MV-4-11 (cell line): ENCODE results near the gene GFM2.
"Not testable (repeated sequence)": the region's sequence is repeated elsewhere in the genome, so short reads cannot be mapped to it uniquely, and the experiment has no call there.

ENCODE experiments used
- DNase-seq: peaks from one replicate; lab custom pipeline; 2025; lab: John Stamatoyannopoulos, UW

GFM2 gene, protein sequence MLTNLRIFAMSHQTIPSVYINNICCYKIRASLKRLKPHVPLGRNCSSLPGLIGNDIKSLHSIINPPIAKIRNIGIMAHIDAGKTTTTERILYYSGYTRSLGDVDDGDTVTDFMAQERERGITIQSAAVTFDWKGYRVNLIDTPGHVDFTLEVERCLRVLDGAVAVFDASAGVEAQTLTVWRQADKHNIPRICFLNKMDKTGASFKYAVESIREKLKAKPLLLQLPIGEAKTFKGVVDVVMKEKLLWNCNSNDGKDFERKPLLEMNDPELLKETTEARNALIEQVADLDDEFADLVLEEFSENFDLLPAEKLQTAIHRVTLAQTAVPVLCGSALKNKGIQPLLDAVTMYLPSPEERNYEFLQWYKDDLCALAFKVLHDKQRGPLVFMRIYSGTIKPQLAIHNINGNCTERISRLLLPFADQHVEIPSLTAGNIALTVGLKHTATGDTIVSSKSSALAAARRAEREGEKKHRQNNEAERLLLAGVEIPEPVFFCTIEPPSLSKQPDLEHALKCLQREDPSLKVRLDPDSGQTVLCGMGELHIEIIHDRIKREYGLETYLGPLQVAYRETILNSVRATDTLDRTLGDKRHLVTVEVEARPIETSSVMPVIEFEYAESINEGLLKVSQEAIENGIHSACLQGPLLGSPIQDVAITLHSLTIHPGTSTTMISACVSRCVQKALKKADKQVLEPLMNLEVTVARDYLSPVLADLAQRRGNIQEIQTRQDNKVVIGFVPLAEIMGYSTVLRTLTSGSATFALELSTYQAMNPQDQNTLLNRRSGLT

DNA sequence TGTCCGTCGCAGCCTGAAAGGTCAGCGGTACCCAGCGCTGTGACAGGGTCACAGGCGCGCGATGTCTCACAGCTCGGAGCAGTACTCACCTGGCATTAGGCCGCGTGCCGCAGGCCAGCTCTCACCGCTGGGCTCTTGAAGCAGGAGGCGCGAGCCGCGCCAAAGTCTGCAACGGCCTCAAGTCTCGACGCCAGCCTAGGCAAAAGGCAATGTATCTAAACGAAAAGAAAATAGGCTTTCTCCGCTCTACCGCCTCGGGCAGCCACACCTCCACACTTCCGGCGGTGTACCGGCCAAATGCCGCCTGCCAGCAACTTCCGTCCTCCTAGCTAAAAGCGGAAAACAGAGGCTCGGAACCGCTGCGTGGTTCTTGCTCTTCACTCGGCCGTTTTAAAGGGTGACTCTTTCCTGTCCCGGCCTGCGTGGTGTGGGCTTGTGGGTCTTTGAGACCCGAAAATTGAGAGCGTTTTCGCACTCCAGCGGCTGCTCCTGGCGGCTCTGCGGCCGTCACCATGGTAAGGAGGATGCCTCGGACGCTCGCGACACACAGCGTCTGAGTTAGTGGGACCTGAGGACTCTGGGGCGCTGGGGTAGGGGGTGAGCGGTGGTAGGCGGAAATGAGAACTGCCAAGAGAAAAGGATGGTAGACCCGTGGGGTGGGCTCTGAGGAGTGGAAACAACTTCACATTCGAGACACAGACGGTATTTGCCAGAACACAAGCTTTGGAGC, at the start of gene GFM2, which contains the start of gene NSA2:
Gene GFM2, minus strand, starts transcription at position 269 of the 730 bp plus-strand sequence. CDS start 3,375 bp downstream, outside the sequence.
Gene NSA2, plus strand, starts transcription at position 401 of the 730 bp plus-strand sequence. Its CDS starts 112 bp downstream, at position 513.
- DNase-seq: peak; percentile 90

DNA sequence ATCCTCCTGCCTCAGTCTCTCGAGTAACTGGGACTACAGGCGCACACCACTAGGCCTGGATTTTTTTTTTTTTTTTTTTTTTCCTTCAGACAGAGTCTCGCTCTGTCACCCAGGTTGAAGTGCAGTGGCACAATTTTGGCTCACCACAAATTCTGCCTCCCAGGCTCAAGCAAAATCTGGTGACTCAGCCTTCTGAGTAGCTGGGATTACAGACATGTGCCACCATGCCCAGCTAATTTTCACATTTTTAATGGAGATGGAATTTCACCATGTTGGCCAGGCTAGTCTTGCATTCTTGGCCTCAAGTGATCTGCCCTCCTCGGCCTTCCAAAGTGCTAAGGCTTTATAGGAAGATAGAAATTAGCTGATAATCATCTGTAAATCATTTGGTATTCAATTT, 44.0 kb upstream of the GFM2 start:
- peak; percentile 9 for DNase-seq

DNA sequence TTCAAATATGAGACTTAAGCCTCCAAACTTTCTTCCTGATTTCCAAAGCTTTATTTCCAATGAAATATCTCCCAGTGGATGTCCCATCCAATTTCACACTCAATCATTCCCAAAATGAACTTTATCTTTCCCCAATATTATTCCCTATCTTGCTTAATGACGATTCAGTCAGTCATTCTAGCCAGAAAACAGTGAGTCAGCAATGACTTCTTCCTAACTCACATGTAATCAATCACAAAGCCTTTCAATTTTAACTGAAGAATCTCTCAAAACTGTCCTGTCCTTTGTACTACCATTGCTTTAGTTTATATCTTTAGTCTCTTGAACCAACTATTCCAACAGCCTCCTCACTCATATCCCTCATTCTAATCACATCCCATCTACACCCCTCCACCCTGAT, 35.0 kb upstream of the GFM2 start:
- no peak for DNase-seq

DNA sequence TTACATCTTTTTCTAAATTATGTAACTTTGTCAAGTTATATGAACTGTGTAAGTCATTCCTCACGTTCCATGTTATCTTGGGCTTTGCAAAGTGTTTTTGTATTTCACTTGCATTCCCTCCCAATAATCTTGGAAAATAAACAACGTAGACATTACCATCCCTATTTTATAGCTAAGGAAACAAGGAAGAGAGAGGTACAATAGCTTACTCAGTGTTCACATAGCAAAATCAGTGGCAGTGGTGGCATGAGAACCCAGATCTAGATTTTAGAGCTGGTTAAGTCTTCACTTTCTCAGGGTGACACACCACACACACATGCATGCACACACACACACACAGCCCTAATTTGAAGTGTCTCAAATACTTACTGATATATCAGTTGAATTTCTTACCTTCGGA, 34.3 kb upstream of the GFM2 start:
- no peak for DNase-seq

DNA sequence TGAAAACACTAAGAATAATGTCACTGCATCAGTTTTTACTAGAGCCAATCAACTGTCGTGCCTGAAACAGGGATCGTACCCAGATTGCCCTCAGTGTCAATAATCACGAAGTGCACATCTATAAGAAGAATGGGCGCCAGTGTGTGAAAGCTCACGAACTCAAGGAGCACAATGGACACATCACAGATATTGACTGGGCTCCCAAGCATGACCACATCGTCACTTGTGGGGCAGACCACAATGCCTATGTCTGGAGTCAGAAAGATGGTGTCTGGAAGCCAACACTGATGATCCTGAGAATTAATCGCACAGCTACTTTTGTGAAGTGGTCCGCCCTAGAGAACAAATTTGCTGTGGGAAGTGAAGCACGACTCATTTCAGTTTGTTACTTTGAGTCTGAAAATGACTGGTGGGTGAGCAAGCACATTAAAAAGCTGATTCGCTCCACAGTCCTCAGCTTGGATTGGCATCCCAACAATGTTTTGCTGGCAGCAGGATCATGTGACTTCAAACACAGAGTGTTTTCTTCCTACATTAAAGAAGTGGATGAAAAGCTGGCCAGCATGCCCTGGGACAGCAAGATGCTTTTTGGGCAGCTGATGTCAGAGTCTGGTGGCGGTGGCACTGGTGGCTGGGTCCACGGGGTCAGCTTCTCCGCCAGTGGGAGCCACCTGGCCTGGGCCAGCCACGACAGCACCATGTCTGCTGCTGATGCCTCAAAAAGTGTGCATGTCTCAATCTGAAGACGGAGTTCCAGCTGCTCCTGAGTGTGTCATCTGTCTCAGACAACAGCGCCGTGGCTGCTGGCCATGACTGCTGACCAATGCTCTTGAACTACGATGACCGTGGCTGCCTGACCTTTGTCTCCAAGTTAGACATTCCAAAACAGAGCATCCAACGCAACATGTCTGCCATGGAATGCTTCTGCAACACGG, 32.3 kb upstream of the GFM2 start:
- no peak for DNase-seq

DNA sequence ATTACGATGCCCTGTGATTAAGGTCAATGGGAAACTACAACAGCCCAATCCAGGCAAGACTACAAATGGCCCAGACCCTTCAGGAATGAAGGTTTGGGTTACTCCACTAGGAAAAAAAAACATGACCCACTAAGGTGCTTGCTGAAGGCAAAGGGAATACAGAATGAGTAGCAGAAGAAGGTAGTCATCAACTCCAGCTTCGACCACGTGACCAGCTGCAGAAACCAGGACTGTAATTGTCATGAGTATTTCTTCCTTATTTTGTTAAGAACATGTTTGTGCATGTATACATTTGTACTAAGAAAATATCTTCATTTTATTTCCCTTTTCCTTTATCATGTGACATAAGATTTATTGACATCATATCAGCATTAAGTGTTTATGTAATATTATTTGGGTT, 24.8 kb upstream of the GFM2 start:
- peak; percentile 26 for DNase-seq

DNA sequence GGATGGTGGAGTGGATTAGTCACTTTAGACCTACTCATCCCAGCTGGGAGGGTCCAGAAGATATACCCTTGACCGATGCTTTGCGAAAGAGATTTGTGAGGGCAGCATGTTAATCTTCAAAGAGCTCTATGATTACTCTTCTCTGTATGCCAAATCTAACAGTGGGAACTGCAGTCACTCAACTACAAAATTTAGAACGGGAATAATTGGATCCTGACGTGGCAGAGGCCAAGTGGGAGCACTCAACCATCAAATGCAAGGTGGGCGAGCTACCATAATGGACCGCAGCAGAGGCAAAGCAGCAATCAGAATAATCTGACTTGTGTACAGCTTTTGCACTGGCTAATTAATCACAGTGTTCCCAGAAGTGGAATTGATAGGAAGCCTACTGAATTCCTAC, 20.5 kb upstream of the GFM2 start:
- DNase-seq: no peak

DNA sequence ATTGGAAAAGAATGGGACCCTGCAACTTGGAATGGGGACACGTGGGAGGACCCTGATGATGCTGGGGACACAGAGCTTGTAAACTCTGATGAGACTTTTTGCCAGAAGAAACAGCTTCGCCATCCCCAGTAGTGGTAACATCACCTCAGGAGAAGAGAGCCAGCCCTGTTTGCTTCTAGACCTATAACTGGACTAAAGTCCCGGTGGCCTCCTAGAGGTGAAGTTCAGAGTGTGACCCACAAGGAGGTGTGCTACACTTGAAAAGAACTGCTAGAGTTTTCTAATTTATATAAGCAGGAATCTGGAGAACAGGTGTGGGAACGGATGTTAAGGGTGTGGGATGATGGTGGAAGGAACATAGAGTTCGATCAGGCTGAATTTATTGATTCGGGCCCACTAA, 19.9 kb upstream of the GFM2 start:
- no peak for DNase-seq

DNA sequence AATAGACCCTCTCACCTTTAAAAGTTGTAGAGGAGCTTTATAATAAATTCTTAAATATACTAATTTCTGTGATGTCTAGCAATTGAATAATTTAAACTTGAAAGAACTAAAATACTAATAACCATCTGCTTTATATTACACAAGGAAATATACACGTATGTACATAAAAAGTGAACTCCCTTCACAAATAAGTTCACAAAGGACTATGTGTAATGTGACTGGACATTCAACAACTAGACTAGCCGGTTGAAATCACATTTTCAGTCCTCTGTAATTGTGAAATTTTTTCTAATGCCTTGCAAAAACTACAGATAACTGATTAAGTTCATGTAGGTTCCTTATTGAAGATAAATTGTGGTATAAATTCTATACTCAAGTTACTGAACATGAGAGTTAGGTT, 11.7 kb upstream of the GFM2 start:
- no peak for DNase-seq

DNA sequence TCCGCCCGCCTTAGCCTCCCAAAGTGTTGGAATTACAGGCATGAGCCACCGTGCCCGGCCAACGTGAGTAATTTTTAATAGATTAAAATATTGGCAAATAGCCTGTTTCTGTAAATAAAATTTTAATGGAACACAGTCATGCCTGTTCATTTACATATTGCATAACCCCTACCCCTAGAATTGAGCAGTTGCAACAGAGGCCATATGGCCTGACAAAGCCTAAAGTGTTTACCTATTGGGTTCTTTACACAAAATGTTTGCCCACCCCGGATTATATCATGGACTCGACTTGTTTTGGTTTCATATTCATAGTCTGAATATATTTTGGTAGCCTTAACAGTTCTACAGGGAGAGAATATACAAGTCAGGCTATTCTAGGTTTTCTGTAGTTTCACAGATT, 5.4 kb upstream of the GFM2 start:
- DNase-seq: peak; percentile 48

DNA sequence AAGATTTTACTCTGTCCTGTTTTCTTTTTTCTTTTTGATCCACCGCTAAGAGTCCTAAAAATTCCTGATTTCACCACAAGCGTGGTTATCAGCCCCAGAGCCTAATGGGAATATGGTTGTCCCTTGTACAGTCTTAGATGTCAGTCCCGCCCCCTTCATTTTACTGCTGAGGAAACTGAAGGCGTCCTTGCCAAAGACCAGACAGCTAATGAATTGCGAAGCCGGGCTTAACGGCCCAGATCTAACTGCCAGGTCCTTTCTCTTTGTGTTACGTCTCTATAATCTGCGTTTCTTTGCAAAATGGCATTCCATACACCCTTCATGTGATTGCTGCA, 629 bp upstream of the GFM2 start:
- peak; percentile 38 for DNase-seq

DNA sequence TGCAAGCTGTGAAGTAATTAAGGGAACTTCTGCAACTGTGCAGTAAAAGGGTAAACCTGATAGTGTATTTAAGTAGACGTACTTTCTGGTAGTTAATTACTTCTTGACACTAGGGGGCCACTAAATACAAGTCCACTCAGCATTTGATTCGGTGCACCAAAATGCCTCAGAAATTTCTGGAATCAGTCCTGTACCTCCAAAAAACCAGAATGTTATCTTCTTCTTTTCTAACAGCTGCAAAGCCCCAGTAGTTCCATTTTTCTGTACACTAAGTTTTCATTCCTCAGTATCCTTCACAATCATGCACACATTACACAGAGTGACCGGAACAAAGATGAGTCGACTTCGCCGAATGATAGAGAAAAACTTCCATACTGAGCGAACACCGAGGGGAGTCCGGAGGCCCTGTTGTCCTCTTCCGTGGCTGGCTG, 484 bp downstream of the GFM2 start:
- DNase-seq: peak; percentile 78

DNA sequence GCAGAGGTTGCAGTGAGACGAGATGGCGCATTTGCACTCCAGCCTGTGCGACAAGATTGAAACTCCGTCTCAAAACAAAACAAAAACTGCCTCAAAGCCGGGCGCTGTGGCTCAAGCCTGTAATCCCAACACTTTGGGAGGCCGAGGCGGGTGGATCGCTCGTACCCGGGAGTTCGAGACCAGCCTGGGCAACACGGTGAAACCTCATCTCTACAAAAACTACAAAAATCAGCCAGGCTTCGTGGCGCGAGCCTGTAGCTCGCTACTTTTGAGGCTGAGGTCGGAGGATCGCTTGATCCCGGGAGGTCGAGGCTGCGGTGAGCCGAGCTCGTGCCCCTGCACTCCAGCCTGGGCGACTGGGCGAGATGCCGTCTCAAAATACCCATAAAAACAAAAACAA, 988 bp downstream of the GFM2 start:
- DNase-seq: no peak

DNA sequence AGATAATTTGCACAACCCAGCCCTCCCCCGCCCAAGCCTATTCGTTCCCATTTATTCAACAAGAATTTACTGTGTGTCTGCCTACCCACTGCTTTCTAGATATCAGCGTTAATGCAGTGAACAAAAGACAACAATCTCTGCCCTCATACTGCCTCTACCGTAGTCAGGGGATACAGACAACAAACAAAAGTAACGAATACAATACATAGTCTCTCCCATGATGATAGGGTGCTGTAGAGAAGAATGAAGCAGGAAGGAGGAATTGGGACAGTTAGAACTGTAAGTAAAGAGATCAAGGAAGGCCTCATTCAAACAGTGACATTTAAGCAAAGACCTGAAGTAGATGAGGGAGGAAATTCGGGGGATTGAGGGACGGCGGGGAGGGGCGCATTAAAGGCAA, 1.7 kb downstream of the GFM2 start:
- no peak for DNase-seq

DNA sequence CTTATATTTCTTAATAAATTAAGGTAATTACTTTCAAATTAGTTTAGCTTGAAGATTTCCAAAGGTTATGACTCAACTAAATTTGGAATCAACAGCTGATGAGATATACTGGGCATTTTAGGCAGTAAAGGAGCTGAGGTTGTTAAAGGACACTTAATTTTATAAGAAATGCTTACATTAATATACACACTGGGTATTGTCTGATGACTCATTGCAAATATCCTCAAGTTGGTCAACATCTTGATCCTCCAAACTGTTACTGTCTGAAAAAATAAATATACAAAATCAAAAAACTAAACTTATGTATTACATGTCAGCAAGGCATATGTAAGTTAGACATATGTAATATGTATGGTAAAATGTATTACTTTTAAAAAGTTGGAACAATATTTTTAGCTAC, 3.4 kb downstream of the GFM2 start:
- DNase-seq: no peak

DNA sequence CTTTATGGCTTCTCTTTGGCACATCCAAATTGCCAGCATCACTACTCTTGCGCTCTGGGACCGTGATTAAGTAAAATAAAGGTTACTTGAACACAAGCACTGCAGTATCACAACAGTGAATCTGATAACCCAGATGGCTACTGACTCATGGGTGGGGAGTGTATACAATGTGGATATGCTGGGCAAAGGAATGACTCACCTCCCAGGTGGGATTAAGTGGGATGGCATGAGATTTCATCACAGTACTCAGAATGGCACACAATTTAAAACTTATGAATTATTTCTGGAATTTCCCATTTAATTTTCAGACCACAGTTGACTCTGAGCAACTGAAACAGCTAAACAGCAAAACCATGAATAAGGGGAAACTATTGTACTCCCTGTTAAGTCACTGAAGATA, 4.3 kb downstream of the GFM2 start:
- DNase-seq: no peak

DNA sequence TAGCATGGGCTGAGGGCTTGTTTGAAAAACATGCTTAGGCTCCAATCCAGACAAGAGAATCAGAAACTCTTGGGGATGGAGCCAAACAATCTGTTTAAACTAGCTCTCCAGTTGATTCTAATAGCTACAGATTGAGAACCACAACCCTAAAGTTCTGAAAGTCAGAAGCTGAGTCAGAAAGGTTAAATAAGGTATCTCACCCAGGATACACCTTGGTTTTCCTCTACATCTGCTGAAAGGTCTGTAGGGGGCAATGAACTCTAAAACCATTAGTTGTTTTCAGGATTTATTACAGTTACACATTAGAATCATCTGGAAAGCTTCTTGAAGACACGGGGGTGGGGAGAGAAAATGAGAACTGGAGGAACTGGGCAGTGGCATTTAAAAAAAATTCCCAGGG, 5.7 kb downstream of the GFM2 start:
- DNase-seq: no peak

DNA sequence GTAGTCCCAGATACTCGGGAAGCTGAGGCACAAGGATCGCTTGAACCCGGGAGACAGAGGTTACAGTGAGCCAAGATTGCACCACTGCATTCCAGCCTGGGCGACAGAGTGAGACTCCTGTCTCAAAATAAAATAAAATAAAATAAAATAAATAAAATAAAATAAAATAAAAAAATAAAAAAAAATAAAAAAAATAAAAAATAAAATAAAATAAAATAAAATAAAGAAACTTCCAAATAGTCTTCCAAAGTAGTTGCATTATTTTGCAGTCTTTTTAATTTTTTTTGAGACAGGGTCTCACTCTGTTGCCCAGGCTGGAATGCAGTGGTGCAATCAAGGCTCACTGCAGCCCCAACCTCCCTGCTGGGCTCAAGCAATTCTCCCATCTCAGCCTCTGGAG, 18.2 kb downstream of the GFM2 start:
- DNase-seq: not testable (repeated sequence)

DNA sequence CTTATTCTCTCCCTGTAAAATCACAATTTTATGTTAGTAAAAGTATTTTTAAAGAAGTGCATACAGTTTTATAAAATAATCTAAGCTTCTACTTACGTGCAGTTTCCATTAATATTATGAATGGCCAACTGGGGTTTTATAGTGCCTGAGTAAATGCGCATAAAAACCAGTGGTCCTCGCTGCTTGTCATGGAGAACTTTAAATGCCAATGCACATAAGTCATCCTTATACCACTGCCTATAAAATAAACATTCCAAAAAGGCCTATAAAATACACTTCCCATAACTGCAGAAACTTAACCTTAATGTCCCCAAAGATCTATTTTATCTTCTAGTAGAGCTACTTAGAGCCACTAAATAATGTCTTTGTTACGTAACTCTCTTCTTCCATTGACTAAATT, 28.5 kb downstream of the GFM2 start:
- DNase-seq: no peak

DNA sequence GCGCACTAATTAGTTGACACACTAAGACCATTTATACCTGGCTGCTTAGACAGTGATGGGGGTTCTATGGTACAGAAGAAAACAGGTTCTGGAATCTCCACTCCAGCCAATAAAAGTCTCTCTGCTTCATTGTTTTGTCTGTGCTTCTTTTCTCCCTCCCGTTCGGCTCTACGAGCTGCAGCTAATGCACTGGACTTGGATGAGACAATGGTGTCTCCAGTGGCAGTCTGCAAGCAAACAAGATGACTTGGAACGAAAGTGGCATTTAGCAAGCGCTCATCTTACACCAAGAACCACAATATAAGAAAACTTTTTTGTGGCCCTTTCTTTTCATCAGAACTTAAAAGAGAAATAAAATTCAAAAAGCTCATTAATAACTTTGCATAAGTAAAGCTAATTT, 30.2 kb downstream of the GFM2 start:
- no peak for DNase-seq

DNA sequence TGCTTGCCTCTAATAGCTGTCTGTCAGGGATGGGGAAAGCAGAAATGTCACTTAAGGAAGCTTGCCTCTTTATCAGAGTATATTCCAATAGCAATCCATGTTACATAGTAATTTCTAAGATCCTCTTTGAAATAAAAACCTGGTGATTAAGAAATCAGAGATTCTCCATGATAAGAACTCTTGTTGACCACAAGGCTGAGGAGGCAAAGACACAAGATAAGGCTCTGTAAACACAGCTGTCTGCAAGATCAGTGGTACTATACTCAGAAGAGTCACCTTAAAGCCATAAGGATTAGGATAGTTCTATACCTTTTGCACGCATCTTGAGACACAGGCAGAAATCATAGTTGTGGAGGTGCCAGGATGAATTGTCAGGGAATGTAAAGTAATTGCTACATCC, 41.6 kb downstream of the GFM2 start:
- no peak for DNase-seq

DNA sequence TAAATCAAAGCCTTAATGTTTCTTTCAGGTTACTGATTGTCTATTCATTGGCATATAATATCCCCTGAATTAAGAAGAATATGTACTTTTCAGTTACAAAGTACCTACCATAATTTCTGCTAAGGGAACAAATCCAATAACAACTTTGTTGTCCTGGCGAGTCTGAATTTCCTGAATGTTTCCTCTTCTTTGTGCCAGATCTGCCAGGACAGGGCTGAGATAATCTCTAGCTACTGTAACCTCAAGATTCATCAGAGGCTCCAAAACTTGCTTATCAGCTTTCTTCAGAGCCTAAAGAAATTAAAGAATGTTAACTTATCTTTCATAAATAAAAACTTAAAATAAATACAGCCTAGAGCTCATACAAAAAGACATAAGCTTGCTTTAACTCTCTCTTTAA, 44.6 kb downstream of the GFM2 start:
- DNase-seq: no peak
